Stimulated activated CD4-positive, alpha-beta T cell treated with anti-CD3 and anti-CD28 coated beads, TNF-alpha, amount 100 ng/mL, for 48 hours (primary cell): Measurements from ENCODE around the gene ANKRD34B.
"Not testable (repeated sequence)": the region's sequence is repeated elsewhere in the genome, so short reads cannot be mapped to it uniquely, and the experiment has no call there.

Experiments
- DNase-seq, 3 donors: peaks; one replicate each; pipeline ENCODE4 v3.0.0-alpha.2; 2020; ENCODE audit warnings: low read depth in 3 of 3

ANKRD34B gene

DNA sequence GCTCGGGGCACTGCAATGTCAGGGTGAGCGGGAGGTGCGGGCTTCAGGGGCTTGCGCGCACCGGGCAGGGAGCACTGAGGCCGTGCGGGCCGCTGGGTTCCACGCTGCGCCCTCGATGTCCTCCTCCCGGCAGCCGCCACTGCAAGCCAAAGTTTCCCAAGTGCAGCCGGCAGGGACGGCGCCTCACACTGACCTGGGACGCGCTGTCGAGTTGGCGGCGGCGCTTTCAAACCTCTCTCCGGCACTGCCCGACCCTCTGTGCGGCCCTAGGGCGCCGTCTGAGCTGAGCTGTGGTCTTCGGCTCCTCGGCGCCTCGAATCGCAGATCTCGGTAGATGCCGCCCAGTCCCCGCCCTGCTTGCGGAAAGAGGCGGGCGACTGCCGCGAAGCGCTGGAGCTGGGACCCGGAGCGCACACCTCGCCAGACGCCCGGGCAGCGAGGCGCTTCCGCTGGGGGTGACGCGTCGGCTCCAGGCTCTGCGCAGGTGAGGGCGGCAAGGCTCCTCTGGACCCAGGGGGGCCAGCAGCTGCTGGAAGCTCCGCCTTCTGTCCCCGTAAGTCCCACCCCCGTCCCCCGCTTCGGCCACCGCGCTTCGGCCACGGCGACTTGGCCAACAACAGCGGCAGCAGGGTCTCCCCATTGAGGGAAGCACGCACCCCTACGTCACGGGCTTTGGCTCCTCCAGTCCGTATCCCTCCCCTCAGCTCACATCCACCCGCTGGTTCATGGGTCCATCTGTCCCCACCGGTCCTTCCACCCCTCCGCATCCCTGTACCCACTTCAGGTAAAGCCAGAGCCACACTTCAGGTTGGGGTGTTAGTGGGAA is at the start of gene ANKRD34B:
ANKRD34B (minus strand) TSS at position 320 of the 826 bp plus-strand sequence. CDS start 10,261 bp downstream, outside the sequence.
- peak in 2 of 3 donors; percentile 13 to 36 for DNase-seq

- DNase-seq = no peak
These were observed 49.0 kb upstream of the ANKRD34B start for GRCh38 chr5:80619086-80619485.

GRCh38 chr5:80618438-80618837 is 48.4 kb upstream of the ANKRD34B start:
- no peak for DNase-seq

GRCh38 chr5:80615266-80615914 is 45.3 kb upstream of the ANKRD34B start:
- DNase-seq = no peak

GRCh38 chr5:80609692-80610091 is 39.6 kb upstream of the ANKRD34B start:
- no peak for DNase-seq

DNA sequence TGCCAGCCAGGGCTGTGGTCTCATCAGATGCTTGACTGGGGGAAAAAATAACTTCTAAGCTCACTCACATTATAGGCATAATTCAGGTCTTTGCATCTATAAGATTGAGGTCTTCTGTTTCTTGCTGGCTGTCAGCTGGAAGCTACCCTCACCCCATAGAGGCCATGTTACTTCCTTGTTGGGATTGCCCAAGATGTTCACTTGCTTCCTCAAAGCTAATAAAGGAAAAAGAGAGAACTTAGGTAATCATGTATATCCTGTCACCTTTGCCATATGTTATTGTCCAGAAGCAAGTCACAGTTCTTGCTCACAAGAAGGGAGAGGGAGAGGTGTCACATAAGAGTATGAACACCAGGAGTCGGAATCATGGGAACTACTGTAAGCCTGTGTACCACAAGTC is 38.7 kb upstream of the ANKRD34B start:
- no peak for DNase-seq

- no peak for DNase-seq
These were observed 37.8 kb upstream of the ANKRD34B start for GRCh38 chr5:80607832-80608231.

- DNase-seq = no peak
These were observed 37.3 kb upstream of the ANKRD34B start for GRCh38 chr5:80607343-80607742.

GRCh38 chr5:80600943-80601693 is 31.0 kb upstream of the ANKRD34B start:
- no peak for DNase-seq

GRCh38 chr5:80597500-80597899 is 27.4 kb upstream of the ANKRD34B start:
- no peak for DNase-seq

DNA sequence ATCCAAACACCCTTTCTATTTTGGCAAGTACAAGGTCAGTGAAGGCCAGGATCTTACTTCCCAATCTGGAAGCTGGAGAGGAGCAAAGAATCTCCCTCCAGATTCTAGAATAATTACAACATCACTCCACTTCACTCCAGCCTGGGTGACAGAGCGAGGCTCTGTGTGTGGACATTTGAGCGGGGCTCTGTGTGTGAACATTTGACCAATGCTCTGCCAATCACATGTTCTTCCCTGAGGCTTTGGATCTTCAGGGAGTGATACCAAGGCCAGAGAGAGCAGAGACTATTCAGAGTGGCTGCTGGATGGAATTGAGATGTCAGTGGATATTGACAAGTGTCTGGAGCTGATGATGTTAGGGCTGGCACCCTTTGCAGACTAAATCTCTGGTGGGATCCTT is 24.7 kb upstream of the ANKRD34B start:
- DNase-seq = no peak

GRCh38 chr5:80592761-80593160 is 22.7 kb upstream of the ANKRD34B start:
- no peak for DNase-seq

GRCh38 chr5:80592105-80592504 is 22.0 kb upstream of the ANKRD34B start:
- DNase-seq = no peak

DNA sequence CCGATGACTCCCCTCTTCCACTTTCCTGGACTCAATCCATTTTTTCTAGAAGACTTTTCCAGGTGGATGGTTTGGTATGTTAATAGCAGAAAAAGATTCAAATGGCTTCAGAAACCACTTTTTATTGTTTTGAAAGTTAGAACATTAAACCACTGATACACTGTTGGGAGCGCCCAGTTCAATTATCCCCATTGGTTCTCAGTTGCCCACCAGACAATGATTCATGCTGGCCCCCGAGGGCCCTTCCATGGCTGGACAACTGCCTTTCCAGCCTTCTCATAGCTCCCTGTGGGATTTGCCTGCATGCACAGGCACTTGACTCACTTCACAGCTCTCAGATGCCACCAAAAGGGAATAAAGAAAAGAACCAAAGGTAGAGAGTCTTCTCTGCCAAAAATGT is 21.3 kb upstream of the ANKRD34B start:
- DNase-seq = no peak

DNA sequence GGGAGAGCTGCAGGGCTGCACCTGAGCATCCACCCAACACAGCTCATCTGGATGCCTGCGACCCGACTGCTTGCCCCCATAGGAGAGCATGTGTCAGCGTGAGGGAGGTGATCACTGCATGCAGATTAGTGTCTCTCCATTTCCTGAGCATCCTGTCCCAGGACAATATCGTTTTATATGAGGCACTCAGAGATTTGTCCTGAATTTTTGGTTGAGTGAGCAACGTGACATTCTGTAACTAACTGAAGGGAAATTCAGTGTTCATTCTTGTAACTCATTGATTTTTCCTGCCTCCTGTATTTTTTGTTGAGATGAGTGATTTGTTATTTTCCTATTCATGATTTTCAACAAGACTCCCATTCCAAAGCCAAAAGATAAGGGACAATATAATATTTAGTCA is 20.7 kb upstream of the ANKRD34B start:
- DNase-seq = no peak

DNA sequence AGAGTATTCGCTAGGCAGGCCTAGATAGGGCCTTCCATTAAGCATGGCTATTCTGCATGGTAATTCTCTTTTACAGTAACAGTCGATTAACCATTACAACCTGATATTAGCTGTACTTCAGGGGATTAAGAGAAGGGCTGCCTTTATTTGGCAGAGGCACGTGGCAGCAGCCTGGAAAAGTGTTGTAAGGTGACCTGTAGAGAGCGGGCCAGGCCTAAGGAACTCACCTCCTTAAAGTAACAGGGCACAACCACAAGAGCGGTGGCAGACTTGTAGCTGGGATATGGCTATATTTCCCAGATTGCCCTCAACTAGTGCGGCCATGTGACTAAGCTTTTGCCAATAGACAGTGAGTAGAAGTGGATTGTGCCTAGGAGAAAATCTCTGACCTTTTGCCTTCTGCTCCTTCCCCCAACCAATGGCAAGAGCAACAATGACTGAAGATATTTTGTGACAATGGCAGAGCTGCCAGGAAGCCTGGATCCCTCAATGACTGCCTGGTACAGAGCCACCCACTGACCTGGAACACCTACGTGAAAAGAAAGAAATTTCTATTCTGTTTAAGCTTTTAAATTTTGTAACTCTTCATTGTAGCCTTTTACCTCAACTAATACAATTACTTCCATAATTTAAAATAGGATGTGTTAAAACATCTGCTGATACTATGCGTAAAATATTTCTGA is 18.9 kb upstream of the ANKRD34B start:
- DNase-seq = no peak

DNA sequence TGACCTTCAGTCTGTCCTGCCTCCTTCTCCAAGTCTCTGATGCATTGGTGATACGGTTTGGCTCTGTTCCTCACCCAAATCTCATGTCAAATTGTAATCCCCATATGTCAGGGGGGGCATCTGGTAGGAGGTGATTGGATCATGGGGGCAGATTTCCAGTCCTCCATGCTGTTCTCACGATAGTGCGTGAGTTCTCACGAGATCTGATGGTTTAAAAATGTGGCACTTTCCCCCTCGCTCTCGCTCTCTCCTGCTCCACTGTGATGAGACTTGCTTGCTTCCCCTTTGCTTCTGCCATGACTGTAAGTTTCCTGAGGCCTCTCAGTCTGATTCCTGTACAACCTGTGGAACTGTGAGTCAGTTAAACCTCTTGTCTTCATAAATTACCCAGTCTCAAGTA is 14.7 kb upstream of the ANKRD34B start:
- no peak for DNase-seq

GRCh38 chr5:80580291-80580690 is 10.2 kb upstream of the ANKRD34B start:
- not testable (repeated sequence) for DNase-seq

DNA sequence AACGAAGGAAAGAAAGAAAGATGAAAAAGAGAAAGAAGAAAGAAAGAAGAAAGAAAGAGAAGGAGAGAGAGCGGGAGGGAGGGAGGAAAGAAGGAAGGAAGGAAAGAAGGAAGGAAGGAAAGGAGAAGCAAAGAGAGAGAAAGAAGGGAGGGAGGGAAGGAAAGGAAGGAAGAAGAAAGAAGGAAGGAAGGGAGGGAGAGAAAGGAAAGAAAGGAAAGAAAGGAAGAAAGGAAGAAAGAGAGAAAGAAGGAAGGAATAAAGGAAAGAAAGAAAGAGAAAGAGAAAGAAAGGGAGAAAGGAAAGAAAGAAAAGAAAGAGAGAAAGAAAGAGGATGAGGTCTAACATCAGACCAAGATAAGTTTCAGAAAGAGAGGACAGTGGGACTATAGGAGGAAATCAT is 9.0 kb upstream of the ANKRD34B start:
- DNase-seq = no peak

GRCh38 chr5:80577707-80578106 is 7.6 kb upstream of the ANKRD34B start:
- no peak for DNase-seq

DNA sequence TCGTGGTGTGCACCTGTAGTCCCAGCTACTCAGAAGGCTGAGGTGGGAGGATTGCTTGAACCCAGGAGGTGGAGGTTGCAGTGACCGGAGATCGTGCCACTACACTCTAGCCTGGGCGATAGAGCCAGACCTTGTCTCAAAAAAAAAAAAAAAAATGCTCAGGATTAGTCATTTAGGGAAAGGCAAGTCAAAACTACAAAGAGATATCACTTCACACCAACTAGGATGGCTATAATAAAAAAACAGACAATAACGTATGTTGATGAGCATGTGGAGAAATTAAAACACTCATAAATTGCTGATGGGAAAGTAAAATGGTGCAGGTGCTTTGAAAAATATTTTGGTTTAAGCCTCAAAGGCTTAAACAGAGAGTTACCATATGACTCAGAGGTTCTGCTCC is 6.3 kb upstream of the ANKRD34B start:
- no peak for DNase-seq

DNA sequence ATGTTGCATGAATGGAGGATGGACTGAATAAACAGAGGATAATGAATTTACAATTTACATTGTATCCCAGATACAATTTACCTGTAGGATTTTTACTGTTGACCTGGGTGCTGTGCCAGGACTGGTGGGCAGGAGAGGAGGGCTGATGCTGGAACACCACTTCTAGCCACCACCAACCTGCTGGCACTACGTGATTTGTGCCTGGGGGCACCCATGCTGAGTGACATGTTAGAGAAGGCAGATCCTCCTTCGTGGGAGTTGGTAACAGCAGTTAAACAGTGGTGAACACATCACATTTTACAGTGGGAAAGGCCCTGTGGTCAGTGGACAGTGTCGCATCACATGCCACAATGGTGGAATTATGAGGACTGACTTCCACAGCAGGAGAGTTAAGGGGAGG is 3.0 kb upstream of the ANKRD34B start:
- no peak for DNase-seq
